HG03442 (cell line): ENCODE results near the gene RERE.

Experiments used
- ATAC-seq: cut with Tn5 transposase; IDR thresholded peaks from one replicate; pipeline ENCODE4 v1.9.1; 2021; ENCODE audit warnings: mild to moderate bottlenecking, moderate library complexity; ENCODE audit not compliant: unreplicated experiment

Gene RERE

GRCh38 chr1:8376358-8376840, 441.0 kb downstream of the RERE start:
- ATAC-seq, result no peak

- ATAC-seq, result no peak
Observed at GRCh38 chr1:8374812-8375211, 442.6 kb downstream of the RERE start.

GRCh38 chr1:8374356-8374755, 443.1 kb downstream of the RERE start:
- ATAC-seq, result no peak

- no peak for ATAC-seq
Observed at GRCh38 chr1:8373581-8374241, 443.7 kb downstream of the RERE start.

- no peak for ATAC-seq
Observed at GRCh38 chr1:8373125-8373524, 444.3 kb downstream of the RERE start.

- no peak for ATAC-seq
Observed at GRCh38 chr1:8371372-8371991, 446.0 kb downstream of the RERE start.

- ATAC-seq, result no peak
Observed at GRCh38 chr1:8370905-8371315, 446.5 kb downstream of the RERE start.

- no peak for ATAC-seq
Observed at GRCh38 chr1:8370046-8370881, 447.2 kb downstream of the RERE start.

- no peak for ATAC-seq
Observed at GRCh38 chr1:8368956-8369639, 448.3 kb downstream of the RERE start.

GRCh38 chr1:8367571-8368194, 449.8 kb downstream of the RERE start:
- no peak for ATAC-seq

- no peak for ATAC-seq
Observed at GRCh38 chr1:8365661-8366362, 451.6 kb downstream of the RERE start.

- ATAC-seq, result no peak
Observed at GRCh38 chr1:8364528-8365442, 452.7 kb downstream of the RERE start.

- no peak for ATAC-seq
Observed at GRCh38 chr1:8363767-8364301, 453.6 kb downstream of the RERE start.

GRCh38 chr1:8363186-8363766, 454.2 kb downstream of the RERE start:
- ATAC-seq, result no peak

- no peak for ATAC-seq
Observed at GRCh38 chr1:8362701-8363101, 454.7 kb downstream of the RERE start.

GRCh38 chr1:8361198-8361849, 456.1 kb downstream of the RERE start:
- ATAC-seq, result no peak

- no peak for ATAC-seq
Observed at GRCh38 chr1:8360493-8361197, 456.8 kb downstream of the RERE start.
